Activated naive CD8-positive, alpha-beta T cell treated with anti-CD3 and anti-CD28 coated beads, Interleukin-2, amount 50 U/mL, for 16 hours (primary cell): ENCODE results near the gene P4HA1.
"Not testable (repeated sequence)": the region's sequence is repeated elsewhere in the genome, so short reads cannot be mapped to it uniquely, and the experiment has no call there.

Experiments
- DNase-seq: peaks from one replicate; pipeline ENCODE4 v3.0.0-alpha.2; 2020; ENCODE audit warnings: low read depth, low spot score

The P4HA1 gene

DNA sequence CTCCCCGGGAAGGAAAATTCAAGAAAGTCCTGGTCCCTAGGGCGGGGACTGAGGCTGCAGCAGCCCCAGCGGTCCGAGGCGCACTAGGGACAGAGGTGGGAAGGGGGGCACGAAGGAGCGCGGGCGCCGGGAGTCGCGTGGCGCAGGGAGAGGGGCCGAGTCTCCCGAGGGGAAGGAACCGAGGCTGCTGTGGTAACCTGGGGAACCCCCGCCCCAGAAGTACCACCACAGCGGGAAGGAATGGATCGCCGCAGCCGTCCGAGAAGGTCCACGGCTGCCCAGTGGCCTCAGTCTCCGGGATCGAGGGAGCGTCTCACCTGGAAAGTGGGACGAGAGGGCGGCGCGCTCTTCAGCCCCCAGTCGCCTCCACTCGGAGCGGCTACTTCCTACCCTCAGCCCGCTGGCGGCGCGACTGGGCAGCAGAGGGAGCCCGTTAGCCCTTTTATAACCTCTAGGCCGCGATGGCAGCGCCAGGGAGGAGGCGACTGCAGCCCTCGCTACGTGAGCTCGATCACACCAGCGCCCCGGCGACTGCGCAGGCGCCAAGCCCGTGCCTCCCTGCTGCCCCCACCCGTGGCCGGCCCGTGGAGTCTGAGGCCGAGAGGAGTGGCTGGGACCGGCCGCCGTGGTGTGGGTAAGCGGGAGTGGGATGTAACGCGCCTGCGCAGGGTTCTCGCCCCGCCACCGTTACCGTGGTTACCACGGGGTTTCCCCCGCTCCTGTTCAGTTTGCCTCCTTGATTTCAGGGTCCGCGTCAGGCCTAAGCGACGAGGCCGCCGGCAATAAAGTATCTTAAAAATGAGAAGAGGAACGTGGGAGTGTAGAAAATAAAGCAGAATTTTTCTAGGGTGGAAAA is at the start of gene P4HA1:
Gene P4HA1, minus strand, starts transcription at position 418 of the 856 bp plus-strand sequence. CDS start 21,983 bp downstream, outside the sequence.
- DNase-seq: peak; percentile 95

GRCh38 chr10:73141603-73142002 is 44.9 kb upstream of the P4HA1 start:
- no peak for DNase-seq

GRCh38 chr10:73139251-73139650 is 42.6 kb upstream of the P4HA1 start:
- DNase-seq: no peak

GRCh38 chr10:73136627-73137026 is 40.0 kb upstream of the P4HA1 start:
- DNase-seq: no peak

GRCh38 chr10:73134727-73135126 is 38.1 kb upstream of the P4HA1 start:
- DNase-seq: no peak

GRCh38 chr10:73131913-73132686 is 35.4 kb upstream of the P4HA1 start:
- DNase-seq: no peak

DNA sequence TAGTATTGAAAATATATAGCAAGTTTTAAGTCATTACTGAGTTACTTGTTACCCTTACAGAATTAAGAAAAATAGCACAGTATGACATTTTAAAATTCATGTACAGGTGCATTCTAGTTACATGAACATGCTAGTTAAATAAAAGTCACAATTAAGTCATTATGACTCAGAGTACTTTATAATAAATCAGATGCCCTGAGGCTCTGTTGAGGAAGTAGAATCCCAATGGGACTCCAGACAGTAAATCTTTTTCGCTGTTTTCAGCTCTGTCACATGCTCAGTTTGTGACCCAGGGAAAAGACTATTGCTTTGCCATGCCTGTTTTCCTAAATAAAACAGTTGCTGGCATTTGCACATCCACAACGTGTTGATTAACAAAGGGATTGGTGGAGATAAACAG is 34.6 kb upstream of the P4HA1 start:
- no peak for DNase-seq

- no peak for DNase-seq
Measured at GRCh38 chr10:73126343-73126742, 29.7 kb upstream of the P4HA1 start.

DNA sequence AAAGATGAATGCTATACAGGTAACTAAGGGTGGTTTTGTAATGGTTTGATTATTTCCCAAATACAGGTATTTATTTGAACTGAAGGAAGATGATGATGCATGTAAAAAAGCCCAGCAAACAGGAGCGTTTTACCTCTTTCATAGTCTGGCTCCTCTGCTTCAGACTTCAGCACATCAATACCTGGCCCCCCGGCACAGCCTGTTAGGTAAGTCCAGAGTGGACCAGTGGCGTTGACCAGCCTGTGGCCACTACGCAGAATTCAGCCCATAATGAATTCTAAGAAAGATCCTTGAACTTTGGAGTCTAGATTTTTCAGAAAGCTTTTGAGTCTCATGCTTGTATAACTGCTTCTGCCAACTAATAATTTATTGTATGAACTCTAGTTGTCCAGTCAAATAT is 23.3 kb upstream of the P4HA1 start:
- DNase-seq: no peak

DNA sequence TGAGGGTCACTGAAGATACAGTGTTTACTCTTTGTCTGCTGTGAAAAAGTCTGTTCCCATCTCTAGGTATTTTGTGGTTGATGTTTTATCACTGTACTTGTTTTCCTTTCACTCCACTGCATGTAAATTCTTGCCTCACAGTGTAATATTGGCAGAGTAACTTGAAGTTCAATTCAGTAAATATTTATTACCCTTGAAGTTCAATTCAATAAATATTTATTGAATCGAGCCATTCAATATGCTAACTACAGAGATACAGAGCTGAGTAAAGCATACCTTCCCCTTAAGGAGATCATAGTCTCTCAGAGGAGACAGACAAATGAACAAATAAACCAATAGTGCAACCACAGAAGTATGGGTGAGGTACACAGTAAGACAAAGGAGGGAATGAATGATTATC is 22.8 kb upstream of the P4HA1 start:
- no peak for DNase-seq

DNA sequence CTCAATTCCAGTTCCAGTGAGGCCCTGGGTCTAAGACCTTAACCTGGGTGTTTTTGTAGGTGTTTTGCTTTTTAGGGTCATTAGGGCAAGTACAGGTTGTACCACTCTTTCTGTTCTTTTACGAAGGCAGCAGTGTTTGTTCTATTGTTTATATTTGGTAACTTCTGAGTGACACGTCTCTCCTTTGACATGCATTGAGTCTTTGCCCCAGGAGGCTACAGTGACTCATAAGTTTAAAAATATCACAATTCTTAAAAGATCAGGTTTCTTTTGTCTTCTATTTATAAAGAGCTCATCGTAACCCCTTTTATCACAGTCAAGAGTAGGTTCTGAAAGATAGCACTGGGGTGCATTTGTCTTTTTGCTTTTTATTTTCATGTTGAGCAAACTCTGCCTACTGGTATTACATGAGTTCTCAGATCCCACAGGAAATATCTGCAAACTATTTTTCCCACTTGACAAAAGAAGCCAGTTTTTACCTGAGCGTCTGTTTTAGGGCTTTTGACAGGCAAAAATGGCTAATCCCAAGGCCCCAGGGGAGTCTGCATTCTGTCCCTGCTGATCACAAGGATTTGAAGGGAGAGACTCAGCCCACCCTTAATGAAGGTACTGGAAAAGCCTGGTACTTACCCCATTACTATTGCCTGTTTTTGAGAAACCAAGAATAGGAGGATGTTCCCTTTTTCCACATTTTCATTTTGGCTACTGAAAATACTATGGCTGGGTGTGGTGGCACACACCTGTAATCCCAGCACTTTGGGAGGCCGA is 21.5 kb upstream of the P4HA1 start:
- DNase-seq: no peak

GRCh38 chr10:73116017-73116416 is 19.4 kb upstream of the P4HA1 start:
- no peak for DNase-seq

- DNase-seq: no peak
Measured at GRCh38 chr10:73113551-73113950, 16.9 kb upstream of the P4HA1 start.

DNA sequence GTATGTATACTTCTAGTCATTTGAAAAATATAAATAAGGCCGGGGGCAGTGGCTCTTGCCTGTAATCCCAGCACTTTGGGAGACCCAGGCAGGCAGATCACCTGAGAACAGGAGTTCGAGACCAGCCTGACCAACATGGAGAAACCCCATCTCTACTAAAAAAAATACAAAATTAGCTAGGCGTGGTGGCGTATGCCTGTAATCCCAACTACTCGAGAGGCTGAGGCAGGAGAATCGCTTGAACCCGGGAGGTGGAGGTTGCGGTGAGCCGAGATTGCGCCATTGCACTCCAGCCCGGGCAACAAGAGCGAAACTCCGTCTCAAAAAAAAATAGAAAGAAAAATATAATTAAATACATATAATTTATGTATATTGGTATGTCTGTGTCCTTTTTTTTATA is 15.4 kb upstream of the P4HA1 start:
- not testable (repeated sequence) for DNase-seq

DNA sequence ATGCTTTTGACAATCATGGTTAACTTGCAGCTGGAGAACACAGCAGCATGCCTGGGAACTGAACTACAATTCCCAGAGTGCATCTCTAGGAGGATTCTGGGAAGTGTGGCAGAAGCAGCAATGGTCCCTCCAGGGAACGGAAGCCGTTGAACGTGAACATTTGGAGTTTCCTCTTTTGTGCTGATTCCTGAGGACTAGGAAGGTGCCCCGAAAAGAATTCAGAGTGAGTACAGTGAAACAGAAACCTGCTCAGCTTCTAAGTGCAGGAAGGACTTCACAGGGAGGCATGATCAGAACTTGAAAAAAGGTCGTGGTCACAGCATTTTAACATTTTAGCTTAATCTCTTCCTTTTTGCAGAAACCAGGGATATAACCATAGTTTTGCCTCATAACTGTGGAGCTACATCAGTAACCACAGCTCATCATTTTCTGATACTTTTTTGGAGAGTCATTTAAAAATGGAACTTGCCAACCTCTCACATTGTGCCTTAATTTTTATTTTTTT is 13.7 kb upstream of the P4HA1 start, which contains the start of gene NUDT13:
Gene NUDT13, plus strand, starts transcription at position 111 of the 505 bp plus-strand sequence. CDS start 3,911 bp downstream, outside the sequence.
- DNase-seq: peak; percentile 0

GRCh38 chr10:73109248-73109652 is 12.6 kb upstream of the P4HA1 start:
- DNase-seq: not testable (repeated sequence)

GRCh38 chr10:73106301-73106700 is 9.6 kb upstream of the P4HA1 start:
- DNase-seq: no peak

- DNase-seq: no peak
Measured at GRCh38 chr10:73099141-73099540, 2.5 kb upstream of the P4HA1 start.

- no peak for DNase-seq
Measured at GRCh38 chr10:73097305-73097670, 622 bp upstream of the P4HA1 start.

- DNase-seq: peak; percentile 38
Measured at GRCh38 chr10:73096041-73096448, 621 bp downstream of the P4HA1 start.

DNA sequence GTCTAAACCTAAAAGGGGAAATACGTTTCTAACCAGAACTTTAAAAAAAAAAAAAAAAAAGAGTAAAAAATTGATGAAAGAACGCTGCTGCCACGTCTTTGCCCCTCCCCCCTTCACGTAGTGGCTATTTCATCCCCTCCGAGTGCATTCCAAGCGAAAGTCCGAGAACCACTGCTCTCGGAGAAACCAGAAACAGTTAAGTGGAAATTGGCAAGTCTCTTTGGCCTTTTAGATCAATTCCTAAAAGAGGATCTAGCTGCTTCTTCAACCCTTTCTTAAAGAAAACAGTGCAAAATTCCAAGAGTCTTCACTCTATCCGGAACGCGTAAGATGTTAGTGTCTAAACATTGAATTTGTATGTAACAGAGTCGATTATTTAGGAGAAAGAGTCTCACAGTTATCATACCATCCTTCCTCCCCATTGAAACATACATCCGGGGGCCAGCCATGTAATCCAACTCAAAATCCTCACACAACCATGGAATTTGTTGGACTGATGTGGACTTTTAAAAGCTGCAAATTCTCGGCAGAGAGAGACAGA is 1.1 kb downstream of the P4HA1 start:
- DNase-seq: no peak
